SK-N-SH treated with all-trans-retinoic acid at 6 μM for 48 hours (cell line): ENCODE measurements around the gene ZCCHC9.

ENCODE experiments used
- ARNTL ChIP-seq: fragments of 450-650 bp; formaldehyde crosslinking; IDR thresholded peaks from 2 replicates; pipeline ENCODE4 v1.5.0; 2020; ENCODE audit warnings: low read depth, mild to moderate bottlenecking, moderate library complexity, borderline replicate concordance
- TCF4 ChIP-seq: fragments of 250-450 bp; sonication (Bioruptor Pico); IDR thresholded peaks from 2 replicates; pipeline ENCODE4 v1.8.0; 2021; ENCODE audit warnings: mild to moderate bottlenecking, moderate library complexity, borderline replicate concordance
- ZFP3 ChIP-seq: fragments of 250-450 bp; sonication (Bioruptor Pico); IDR thresholded peaks from 2 replicates; pipeline ENCODE4 v1.5.0; 2020; ENCODE audit warnings: mild to moderate bottlenecking, moderate library complexity
- ZFP30 ChIP-seq: fragments of 450-650 bp; formaldehyde crosslinking; IDR thresholded peaks from 2 replicates; pipeline ENCODE4 v1.5.0; 2022; ENCODE audit warnings: mild to moderate bottlenecking, moderate library complexity
- ZNF565 ChIP-seq: fragments of 450-650 bp; formaldehyde crosslinking; conservative IDR thresholded peaks from 2 replicates; pipeline ENCODE4 v1.5.0; 2020; ENCODE audit warnings: low read depth, mild to moderate bottlenecking, moderate library complexity
- ZNF70 ChIP-seq: fragments of 450-650 bp; formaldehyde crosslinking; IDR thresholded peaks from 2 replicates; pipeline ENCODE4 v1.5.0; 2020; ENCODE audit warnings: mild to moderate bottlenecking, moderate library complexity
- ZNF8 ChIP-seq: fragments of 450-650 bp; formaldehyde crosslinking; IDR thresholded peaks from 2 replicates; pipeline ENCODE4 v1.5.0; 2020; ENCODE audit warnings: mild to moderate bottlenecking, moderate library complexity
- TF ChIP-seq, protein P1 (sequence below): fragments of 250-450 bp; sonication (Bioruptor Pico); IDR thresholded peaks from 2 replicates; pipeline ENCODE4 v1.8.0; 2020; ENCODE audit warnings: mild to moderate bottlenecking, moderate library complexity, borderline replicate concordance

DNA sequence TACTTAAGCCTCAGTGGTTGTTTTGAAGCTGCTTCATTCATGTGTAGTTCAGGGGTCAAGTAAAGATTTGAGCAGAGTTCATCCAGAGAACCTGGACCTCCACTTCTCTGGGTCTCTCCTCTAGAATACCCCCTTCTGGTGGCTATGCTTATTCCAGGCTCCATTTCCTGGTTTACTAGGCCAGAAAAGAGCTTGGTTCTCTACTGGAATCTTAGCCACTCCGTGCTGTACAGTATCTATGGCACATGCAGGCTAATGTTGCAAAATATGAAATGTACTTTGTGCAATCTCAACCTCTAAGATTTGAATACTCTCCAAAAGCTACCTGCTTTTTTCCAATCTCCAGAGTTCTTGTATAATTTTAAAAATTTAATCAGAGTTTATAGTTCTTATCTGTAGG is 17.4 kb upstream of the ZCCHC9 start:
- no peak for TF ChIP-seq TCF4 (CRISPR knock-in tag)
- TF ChIP-seq ZNF565, result no peak
- TF ChIP-seq ZFP3 (CRISPR knock-in tag), result no peak
- no peak for TF ChIP-seq ARNTL (CRISPR knock-in tag)
- TF ChIP-seq ZFP30 (CRISPR knock-in tag), result no peak
- TF ChIP-seq ZNF70 (CRISPR knock-in tag), result no peak
- TF ChIP-seq ZNF8, result no peak
- TF ChIP-seq, protein P1, sequence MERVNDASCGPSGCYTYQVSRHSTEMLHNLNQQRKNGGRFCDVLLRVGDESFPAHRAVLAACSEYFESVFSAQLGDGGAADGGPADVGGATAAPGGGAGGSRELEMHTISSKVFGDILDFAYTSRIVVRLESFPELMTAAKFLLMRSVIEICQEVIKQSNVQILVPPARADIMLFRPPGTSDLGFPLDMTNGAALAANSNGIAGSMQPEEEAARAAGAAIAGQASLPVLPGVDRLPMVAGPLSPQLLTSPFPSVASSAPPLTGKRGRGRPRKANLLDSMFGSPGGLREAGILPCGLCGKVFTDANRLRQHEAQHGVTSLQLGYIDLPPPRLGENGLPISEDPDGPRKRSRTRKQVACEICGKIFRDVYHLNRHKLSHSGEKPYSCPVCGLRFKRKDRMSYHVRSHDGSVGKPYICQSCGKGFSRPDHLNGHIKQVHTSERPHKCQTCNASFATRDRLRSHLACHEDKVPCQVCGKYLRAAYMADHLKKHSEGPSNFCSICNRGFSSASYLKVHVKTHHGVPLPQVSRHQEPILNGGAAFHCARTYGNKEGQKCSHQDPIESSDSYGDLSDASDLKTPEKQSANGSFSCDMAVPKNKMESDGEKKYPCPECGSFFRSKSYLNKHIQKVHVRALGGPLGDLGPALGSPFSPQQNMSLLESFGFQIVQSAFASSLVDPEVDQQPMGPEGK (CRISPR knock-in tag), result no peak
